Measurements from ENCODE around the gene DPEP1. TPM values are rescaled to one million over a fixed set of nuclear protein-coding genes. Genes with fewer than 3 reads are reported as not detected.
"Not testable (repeated sequence)": the region's sequence is repeated elsewhere in the genome, so short reads cannot be mapped to it uniquely, and the experiment has no call there.

The DPEP1 gene
- total and polyA plus RNA-seq, 2 donors (not counting 3 experiments of a cell fraction or from before 2014, with no cell fraction given) = 0.37 to 0.44 TPM

DNA sequence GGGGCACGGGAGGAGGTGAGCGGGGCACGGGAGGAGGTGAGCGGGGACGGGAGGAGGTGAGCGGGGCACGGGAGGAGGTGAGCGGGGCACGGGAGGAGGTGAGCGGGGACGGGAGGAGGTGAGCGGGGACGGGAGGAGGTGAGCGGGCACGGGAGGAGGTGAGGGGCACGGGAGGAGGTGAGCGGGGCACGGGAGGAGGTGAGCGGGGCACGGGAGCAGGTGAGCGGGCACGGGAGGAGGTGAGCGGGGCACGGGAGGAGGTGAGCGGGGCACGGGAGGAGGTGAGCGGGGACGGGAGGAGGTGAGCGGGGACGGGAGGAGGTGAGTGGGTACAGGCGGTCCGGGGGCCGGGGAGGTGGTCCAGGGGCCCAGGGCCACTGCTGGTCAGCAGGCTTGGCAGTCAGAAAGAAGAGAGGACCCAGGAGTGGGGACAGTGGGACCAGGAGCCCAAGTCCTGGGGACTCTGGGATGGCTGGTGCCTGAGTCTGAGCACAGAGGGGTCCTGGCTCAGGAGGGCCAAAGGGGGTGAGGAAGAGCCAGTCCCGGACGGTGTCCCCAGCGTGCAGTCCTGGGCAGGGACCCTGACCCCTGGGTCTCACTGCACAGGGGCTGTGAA is 42.4 kb upstream of the DPEP1 start:
- CTCF ChIA-PET; dilution Hi-C loops (cut with MboI; ENCODE audit: extremely low pct_ligation_motif_present, low sequenced_read_pairs): not testable (repeated sequence)

DNA sequence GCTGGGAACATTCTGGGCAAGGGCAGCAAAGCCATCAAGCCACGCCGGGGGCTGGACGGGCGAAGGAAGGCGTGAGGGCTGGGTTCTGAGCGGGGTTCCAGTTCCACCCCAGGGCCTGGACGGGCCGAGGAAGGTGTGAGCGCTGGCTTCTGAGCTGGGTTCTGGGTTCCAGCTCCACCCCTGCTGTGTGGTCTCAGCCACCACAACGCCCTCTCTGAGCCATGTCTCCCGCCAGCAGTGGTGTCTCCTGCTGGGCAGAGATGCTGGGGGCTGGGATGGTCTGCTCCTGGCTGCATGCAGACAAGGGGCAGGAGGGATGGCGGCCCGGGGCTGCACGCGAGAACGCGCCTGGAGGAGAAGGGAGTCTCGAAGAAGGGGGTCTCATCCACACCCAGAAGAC is 41.8 kb upstream of the DPEP1 start:
- Histone ChIP-seq H3K4me3 (replicated peaks in 1 of 3; ENCODE audit: insufficient read depth in 1 of 3, low read depth in 1 of 3, low read length in 3 of 3) (no peak overlapping the region), H3K9ac (replicated peaks; ENCODE audit: extremely low read depth, insufficient read depth, low read length) (no peak overlapping the region), H3K4me2 (ENCODE audit: insufficient read depth, low read length) (no peak overlapping the region), H3K36me3 (ENCODE audit: control insufficient read depth in 2 of 2, extremely low read depth in 1 of 2, insufficient read depth in 2 of 2, low read length in 2 of 2) (no peaks in the 10 kb centered on the region), H3K9me3 (replicated peaks; ENCODE audit: control insufficient read depth, insufficient read depth, low read length) (no peaks in the 10 kb centered on the region), H3K27ac (ENCODE audit: insufficient read depth, low read depth, low read length) (no peak overlapping the region), H3K27me3 (ENCODE audit: control insufficient read depth in 2 of 2, insufficient read depth in 2 of 2, low read length in 2 of 2) (peaks cover 0 to 1% of the 10 kb centered on the region in 2 experiments), H4K20me1 (replicated peaks; ENCODE audit: control insufficient read depth, extremely low read depth, insufficient read depth, low read length) (no peaks in the 10 kb centered on the region), H3K4me1 (ENCODE audit: control insufficient read depth, extremely low read depth, insufficient read depth, low read length) (peaks cover 9% of the 10 kb centered on the region), H2AFZ (ENCODE audit: low read depth, low read length) (no peak overlapping the region), H3K79me2 (ENCODE audit: control insufficient read depth, insufficient read depth, low read length) (no peaks in the 10 kb centered on the region), H3K9me1 (replicated peaks; ENCODE audit: control insufficient read depth, extremely low read depth, insufficient read depth, low read length) (no peaks in the 10 kb centered on the region)
- ChIA-PET POLR2A (no interaction called here), CTCF (no interaction called here)
- intact Hi-C loops (cut with micrococcal nuclease) = loop anchor here (10.0 kb wide), 1 partner anchor 153 kb away; the partner anchor contains the start of genes VPS9D1 and ZNF276
- TF ChIP-seq MYC (IDR thresholded peaks at IDR 0.05; ENCODE audit: low read depth, low read length) (no peak), POLR2AphosphoS5 (IDR thresholded peaks at IDR 0.05; ENCODE audit: insufficient read depth, low read depth, low read length) (no peak), JUN (IDR thresholded peaks at IDR 0.05; ENCODE audit: borderline replicate concordance, insufficient read depth, insufficient read length, low read depth) (no peak), EZH2 (IDR thresholded peaks at IDR 0.05; ENCODE audit: borderline replicate concordance, low read depth, low read length, severe bottlenecking) (no peak), GATA2 (IDR thresholded peaks at IDR 0.05; ENCODE audit: insufficient read depth, insufficient read length, low read depth, low read length) (no peak), POLR2A (IDR thresholded peaks at IDR 0.05; ENCODE audit: low read depth, low read length) (no peak), FOS (IDR thresholded peaks at IDR 0.05; ENCODE audit: borderline replicate concordance, insufficient read depth, low read length) (no peak)
- TF ChIP-seq, protein P1, sequence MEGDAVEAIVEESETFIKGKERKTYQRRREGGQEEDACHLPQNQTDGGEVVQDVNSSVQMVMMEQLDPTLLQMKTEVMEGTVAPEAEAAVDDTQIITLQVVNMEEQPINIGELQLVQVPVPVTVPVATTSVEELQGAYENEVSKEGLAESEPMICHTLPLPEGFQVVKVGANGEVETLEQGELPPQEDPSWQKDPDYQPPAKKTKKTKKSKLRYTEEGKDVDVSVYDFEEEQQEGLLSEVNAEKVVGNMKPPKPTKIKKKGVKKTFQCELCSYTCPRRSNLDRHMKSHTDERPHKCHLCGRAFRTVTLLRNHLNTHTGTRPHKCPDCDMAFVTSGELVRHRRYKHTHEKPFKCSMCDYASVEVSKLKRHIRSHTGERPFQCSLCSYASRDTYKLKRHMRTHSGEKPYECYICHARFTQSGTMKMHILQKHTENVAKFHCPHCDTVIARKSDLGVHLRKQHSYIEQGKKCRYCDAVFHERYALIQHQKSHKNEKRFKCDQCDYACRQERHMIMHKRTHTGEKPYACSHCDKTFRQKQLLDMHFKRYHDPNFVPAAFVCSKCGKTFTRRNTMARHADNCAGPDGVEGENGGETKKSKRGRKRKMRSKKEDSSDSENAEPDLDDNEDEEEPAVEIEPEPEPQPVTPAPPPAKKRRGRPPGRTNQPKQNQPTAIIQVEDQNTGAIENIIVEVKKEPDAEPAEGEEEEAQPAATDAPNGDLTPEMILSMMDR (IDR thresholded peaks at IDR 0.05; ENCODE audit: extremely low read depth in 1 of 2, insufficient read depth in 1 of 2, low read depth in 1 of 2, low read length in 2 of 2) = no peak
- TF ChIP-seq, protein P2, sequence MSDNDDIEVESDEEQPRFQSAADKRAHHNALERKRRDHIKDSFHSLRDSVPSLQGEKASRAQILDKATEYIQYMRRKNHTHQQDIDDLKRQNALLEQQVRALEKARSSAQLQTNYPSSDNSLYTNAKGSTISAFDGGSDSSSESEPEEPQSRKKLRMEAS (IDR thresholded peaks at IDR 0.05; ENCODE audit: insufficient read depth, insufficient read length) = no peak
- FAIRE-seq (no peak), DNase-seq (ENCODE audit: low read depth, low spot score) (no peak)
- dilution Hi-C loops (cut with MboI; ENCODE audit: extremely low pct_ligation_motif_present, low sequenced_read_pairs) = no loop called here
- no TSS peak for BruUV-seq (replicated peaks)

More for the DNA sequence above, 42.4 kb upstream of the DPEP1 start:
- H3K4me1 ChIP-seq (ENCODE audit: control insufficient read depth, extremely low read depth, insufficient read depth, low read length); H3K36me3 ChIP-seq (ENCODE audit: control insufficient read depth in 2 of 2, extremely low read depth in 1 of 2, insufficient read depth in 2 of 2, low read length in 2 of 2); H3K4me3 ChIP-seq (replicated peaks in 1 of 3; ENCODE audit: insufficient read depth in 1 of 3, low read depth in 1 of 3, low read length in 3 of 3); H3K27me3 ChIP-seq (ENCODE audit: control insufficient read depth in 2 of 2, insufficient read depth in 2 of 2, low read length in 2 of 2); H3K79me2 ChIP-seq (ENCODE audit: control insufficient read depth, insufficient read depth, low read length); H2AFZ ChIP-seq (ENCODE audit: low read depth, low read length); POLR2A ChIA-PET; DNase-seq (ENCODE audit: low read depth, low spot score); BruUV-seq (replicated peaks); H3K9me1 ChIP-seq (replicated peaks; ENCODE audit: control insufficient read depth, extremely low read depth, insufficient read depth, low read length); H4K20me1 ChIP-seq (replicated peaks; ENCODE audit: control insufficient read depth, extremely low read depth, insufficient read depth, low read length); H3K9ac ChIP-seq (replicated peaks; ENCODE audit: extremely low read depth, insufficient read depth, low read length); FAIRE-seq; H3K27ac ChIP-seq (ENCODE audit: insufficient read depth, low read depth, low read length); H3K4me2 ChIP-seq (ENCODE audit: insufficient read depth, low read length); H3K9me3 ChIP-seq (replicated peaks; ENCODE audit: control insufficient read depth, insufficient read depth, low read length): not testable (repeated sequence)
- intact Hi-C loops (cut with micrococcal nuclease) = loop anchor here (10.0 kb wide), 1 partner anchor 154 kb away; the partner anchor contains the start of genes VPS9D1 and ZNF276

Measured in endothelial cell of umbilical vein (primary cell).